SK-N-SH (cell line): Measurements from ENCODE around the gene CD74.

Experiments used
- GABPA ChIP-seq: IDR thresholded peaks from 2 replicates; pipeline ENCODE4 v1.4.0; 2012; ENCODE audit warnings: low read depth, mild to moderate bottlenecking
- POLR2AphosphoS5 ChIP-seq: IDR thresholded peaks from 2 replicates; pipeline ENCODE4 v1.6.1; 2012; ENCODE audit warnings: low read depth, low read length
- RAD21 ChIP-seq: IDR thresholded peaks from 2 replicates; pipeline ENCODE4 v1.6.1; 2012; ENCODE audit warnings: mild to moderate bottlenecking, low read length
- TEAD4 ChIP-seq: IDR thresholded peaks from 2 replicates; pipeline ENCODE4 v1.4.0; 2012; ENCODE audit warnings: mild to moderate bottlenecking, borderline replicate concordance; ENCODE audit not compliant: insufficient read depth

- no peak for TF ChIP-seq POLR2AphosphoS5
- TF ChIP-seq GABPA: no peak
- no peak for TF ChIP-seq TEAD4
- no peak for TF ChIP-seq RAD21
These were observed 35.6 kb downstream of the CD74 start for GRCh38 chr5:150376799-150377771.
